TTC549 (cell line): ENCODE data around the gene PER3.

Experiments used
- FAIRE-seq: peaks from 2 replicates; lab custom pipeline; 2012; peaks lifted over from hg19 to GRCh38; lab: Jason Lieb, UNC

The PER3 gene

GRCh38 chr1:7839526-7839925, 55.4 kb downstream of the PER3 start:
- FAIRE-seq, result no peak

GRCh38 chr1:7842517-7842916, 58.4 kb downstream of the PER3 start:
- FAIRE-seq, result no peak

- FAIRE-seq, result no peak
These were observed 61.7 kb downstream of the PER3 start for GRCh38 chr1:7845761-7846160.

GRCh38 chr1:7846656-7847055, 62.6 kb downstream of the PER3 start:
- no peak for FAIRE-seq

GRCh38 chr1:7847599-7847998, 63.5 kb downstream of the PER3 start:
- FAIRE-seq, result no peak

- no peak for FAIRE-seq
These were observed 66.7 kb downstream of the PER3 start for GRCh38 chr1:7850786-7851185.

GRCh38 chr1:7852804-7853683, 69.0 kb downstream of the PER3 start, which contains the start of gene UTS2:
UTS2 (minus strand) TSS chr1:7853065; CDS start chr1:7853003, 62 bp downstream.
- no peak for FAIRE-seq

- FAIRE-seq, result no peak
These were observed 69.6 kb downstream of the PER3 start for GRCh38 chr1:7853684-7854026.

- FAIRE-seq, result no peak
These were observed 72.3 kb downstream of the PER3 start for GRCh38 chr1:7856345-7856744.

GRCh38 chr1:7857000-7857399, 72.9 kb downstream of the PER3 start:
- FAIRE-seq, result no peak

- FAIRE-seq, result no peak
These were observed 73.9 kb downstream of the PER3 start for GRCh38 chr1:7857985-7858384.

- FAIRE-seq, result no peak
These were observed 75.3 kb downstream of the PER3 start for GRCh38 chr1:7859406-7859805.

- FAIRE-seq, result no peak
These were observed 76.0 kb downstream of the PER3 start for GRCh38 chr1:7860130-7860529.

- FAIRE-seq, result no peak
These were observed 77.4 kb downstream of the PER3 start for GRCh38 chr1:7861452-7861851.

GRCh38 chr1:7862211-7863060, 78.3 kb downstream of the PER3 start:
- no peak for FAIRE-seq

GRCh38 chr1:7863756-7864328, 79.8 kb downstream of the PER3 start:
- FAIRE-seq, result no peak

- no peak for FAIRE-seq
These were observed 81.9 kb downstream of the PER3 start for GRCh38 chr1:7865978-7866377.

- FAIRE-seq, result no peak
These were observed 84.1 kb downstream of the PER3 start for GRCh38 chr1:7868070-7868780.

- FAIRE-seq, result no peak
These were observed 85.2 kb downstream of the PER3 start for GRCh38 chr1:7869136-7869920.

GRCh38 chr1:7871136-7871535, 87.0 kb downstream of the PER3 start:
- no peak for FAIRE-seq
